CD4-positive, alpha-beta T cell treated with Interleukin-21 for 1 hour (primary cell): Measurements from ENCODE around the gene FOCAD.
"Not testable (repeated sequence)": the region's sequence is repeated elsewhere in the genome, so short reads cannot be mapped to it uniquely, and the experiment has no call there.

Experiments used
- DNase-seq: peaks from one replicate; pipeline ENCODE4 v3.0.0-alpha.2; 2020

FOCAD gene

GRCh38 chr9:20974191-20974938, 290.3 kb downstream of the FOCAD start:
- not testable (repeated sequence) for DNase-seq

GRCh38 chr9:20978249-20978648, 294.2 kb downstream of the FOCAD start:
- no peak for DNase-seq

- no peak for DNase-seq
These were observed 296.9 kb downstream of the FOCAD start for GRCh38 chr9:20980832-20981455.

GRCh38 chr9:20981486-20981885, 297.4 kb downstream of the FOCAD start:
- no peak for DNase-seq

- DNase-seq: no peak
These were observed 300.4 kb downstream of the FOCAD start for GRCh38 chr9:20984506-20984905.

- DNase-seq: no peak
These were observed 302.0 kb downstream of the FOCAD start for GRCh38 chr9:20985851-20986600.

GRCh38 chr9:20987521-20987920, 303.5 kb downstream of the FOCAD start:
- no peak for DNase-seq

GRCh38 chr9:20988061-20988460, 304.0 kb downstream of the FOCAD start:
- no peak for DNase-seq

- no peak for DNase-seq
These were observed 304.7 kb downstream of the FOCAD start for GRCh38 chr9:20988671-20989315.

GRCh38 chr9:20989923-20990341, 305.9 kb downstream of the FOCAD start:
- DNase-seq: no peak

- DNase-seq: no peak
These were observed 306.8 kb downstream of the FOCAD start for GRCh38 chr9:20990867-20991266.

GRCh38 chr9:20994486-20994885, 310.4 kb downstream of the FOCAD start:
- no peak for DNase-seq

- DNase-seq: no peak
These were observed 311.6 kb downstream of the FOCAD start for GRCh38 chr9:20995616-20996015.

GRCh38 chr9:20996809-20997208, 312.8 kb downstream of the FOCAD start:
- DNase-seq: no peak

GRCh38 chr9:20997503-20998076, 313.5 kb downstream of the FOCAD start:
- no peak for DNase-seq

- DNase-seq: peak; percentile 47
These were observed 317.5 kb downstream of the FOCAD start for GRCh38 chr9:21001581-21001980.

GRCh38 chr9:21002040-21002439, 318.0 kb downstream of the FOCAD start:
- DNase-seq: peak; percentile 28

GRCh38 chr9:21015129-21015815, 331.2 kb downstream of the FOCAD start:
- no peak for DNase-seq

- no peak for DNase-seq
These were observed 331.9 kb downstream of the FOCAD start for GRCh38 chr9:21015995-21016394.

- DNase-seq: no peak
These were observed 332.8 kb downstream of the FOCAD start for GRCh38 chr9:21016701-21017491.

- DNase-seq: no peak
These were observed 334.1 kb downstream of the FOCAD start for GRCh38 chr9:21018177-21018576.

- no peak for DNase-seq
These were observed 339.8 kb downstream of the FOCAD start for GRCh38 chr9:21023861-21024260.
